ENCODE measurements around the gene VSTM5.

VSTM5 gene

DNA sequence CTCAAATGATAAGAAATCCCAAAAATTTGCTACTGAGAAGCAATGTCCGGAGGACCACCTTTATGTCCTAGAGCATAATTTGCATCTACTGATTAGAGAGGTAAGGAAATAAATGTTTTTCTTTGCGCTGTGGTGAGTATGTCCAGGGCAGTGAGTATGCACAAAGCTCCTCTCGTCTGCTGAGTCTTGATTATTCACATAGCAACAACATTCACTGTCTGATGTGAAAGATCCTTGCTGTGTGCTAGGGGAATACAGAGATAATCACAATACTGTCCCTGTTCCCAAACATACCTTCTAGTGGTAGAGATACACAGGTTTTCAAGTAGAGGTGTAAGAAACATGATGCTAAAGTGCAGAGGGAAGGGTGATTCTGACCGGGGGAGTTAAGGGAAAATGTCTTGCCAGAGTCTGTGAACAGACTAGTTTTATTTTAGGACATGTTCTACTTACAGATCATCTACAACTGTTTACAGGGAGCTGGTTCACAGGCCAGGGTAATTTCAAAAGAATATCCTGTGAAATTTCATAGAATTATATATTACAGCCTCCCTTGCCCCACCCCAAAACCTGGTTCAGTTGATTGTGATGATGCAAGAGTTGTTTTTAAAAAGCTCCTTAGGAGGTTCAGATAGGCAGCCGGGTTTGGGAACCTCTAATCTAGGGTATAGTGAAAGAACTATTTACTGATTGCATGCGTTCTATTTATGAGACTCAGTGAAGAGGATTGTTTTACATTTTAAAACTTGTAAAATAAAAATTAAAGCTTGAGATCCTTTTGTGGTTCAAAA, 53.8 kb downstream of the VSTM5 start:
- H3K27me3 ChIP-seq, result no peaks in the 10 kb centered on the region
- no peaks in the 10 kb centered on the region for H3K9me3 ChIP-seq
- no peak for TF ChIP-seq CTCF (IDR thresholded peaks at IDR 0.05; ENCODE audit: low read depth, low read length)
- no peaks in the 10 kb centered on the region for H3K4me1 ChIP-seq
- DNase-seq, result no peak
- peaks cover 95% of the 10 kb centered on the region for H3K36me3 ChIP-seq
- no peak overlapping the region for H3K4me3 ChIP-seq (ENCODE audit: low read depth, low read length)

DNA sequence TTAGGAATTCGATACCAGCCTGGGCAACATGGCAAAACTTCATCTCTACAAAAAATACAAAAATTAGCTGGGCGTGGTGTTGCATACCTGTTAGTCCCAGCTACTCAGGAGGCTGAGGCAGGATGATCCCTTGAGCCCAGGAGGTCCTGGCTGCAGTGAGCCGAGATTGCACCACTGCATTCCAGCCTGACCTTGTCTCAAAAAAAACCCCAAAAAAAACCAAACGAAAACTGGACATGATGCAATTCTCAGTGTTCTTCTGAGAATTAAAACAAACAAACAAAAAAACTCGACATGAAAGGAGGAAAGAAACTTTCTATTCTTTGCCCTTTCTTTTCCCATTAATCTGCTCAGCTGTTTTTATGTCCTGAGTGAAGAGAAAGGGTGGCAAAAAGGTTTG, 58.9 kb downstream of the VSTM5 start:
- Histone ChIP-seq H3K36me3 (peaks cover 90% of the 10 kb centered on the region), H3K4me1 (no peaks in the 10 kb centered on the region), H3K4me3 (ENCODE audit: low read depth, low read length) (no peak overlapping the region), H3K9me3 (no peaks in the 10 kb centered on the region), H3K27me3 (no peaks in the 10 kb centered on the region)
- no peak for TF ChIP-seq CTCF (IDR thresholded peaks at IDR 0.05; ENCODE audit: low read depth, low read length)
- no peak for DNase-seq

DNA sequence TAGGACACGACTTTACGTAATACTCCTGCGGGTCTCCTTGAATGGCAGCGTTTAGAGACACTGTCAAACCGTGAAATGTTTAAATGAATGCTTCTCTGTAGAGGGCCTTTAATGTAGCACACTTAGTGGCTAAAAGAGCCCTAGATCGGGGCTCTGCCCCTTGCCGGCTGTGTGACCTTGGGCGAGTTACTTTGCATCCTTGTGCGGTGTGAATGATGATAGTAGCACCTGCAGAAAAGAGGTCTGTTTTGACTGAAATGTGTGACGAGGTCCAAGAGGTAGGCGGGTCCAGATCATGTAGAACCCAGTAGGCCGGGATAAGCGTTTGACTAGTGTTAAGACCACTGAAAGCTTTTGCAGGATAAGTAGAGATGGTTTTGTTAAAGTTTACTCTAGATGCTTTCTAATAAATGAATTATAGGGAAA, 65.5 kb downstream of the VSTM5 start:
- TF ChIP-seq CTCF (IDR thresholded peaks at IDR 0.05; ENCODE audit: low read depth, low read length), result no peak
- H3K9me3 ChIP-seq, result no peaks in the 10 kb centered on the region
- DNase-seq, result no peak
- no peaks in the 10 kb centered on the region for H3K4me1 ChIP-seq
- no peaks in the 10 kb centered on the region for H3K27me3 ChIP-seq
- H3K36me3 ChIP-seq, result peaks cover 36% of the 10 kb centered on the region
- peak overlapping the region; percentile 99 for H3K4me3 ChIP-seq (ENCODE audit: low read depth, low read length)

DNA sequence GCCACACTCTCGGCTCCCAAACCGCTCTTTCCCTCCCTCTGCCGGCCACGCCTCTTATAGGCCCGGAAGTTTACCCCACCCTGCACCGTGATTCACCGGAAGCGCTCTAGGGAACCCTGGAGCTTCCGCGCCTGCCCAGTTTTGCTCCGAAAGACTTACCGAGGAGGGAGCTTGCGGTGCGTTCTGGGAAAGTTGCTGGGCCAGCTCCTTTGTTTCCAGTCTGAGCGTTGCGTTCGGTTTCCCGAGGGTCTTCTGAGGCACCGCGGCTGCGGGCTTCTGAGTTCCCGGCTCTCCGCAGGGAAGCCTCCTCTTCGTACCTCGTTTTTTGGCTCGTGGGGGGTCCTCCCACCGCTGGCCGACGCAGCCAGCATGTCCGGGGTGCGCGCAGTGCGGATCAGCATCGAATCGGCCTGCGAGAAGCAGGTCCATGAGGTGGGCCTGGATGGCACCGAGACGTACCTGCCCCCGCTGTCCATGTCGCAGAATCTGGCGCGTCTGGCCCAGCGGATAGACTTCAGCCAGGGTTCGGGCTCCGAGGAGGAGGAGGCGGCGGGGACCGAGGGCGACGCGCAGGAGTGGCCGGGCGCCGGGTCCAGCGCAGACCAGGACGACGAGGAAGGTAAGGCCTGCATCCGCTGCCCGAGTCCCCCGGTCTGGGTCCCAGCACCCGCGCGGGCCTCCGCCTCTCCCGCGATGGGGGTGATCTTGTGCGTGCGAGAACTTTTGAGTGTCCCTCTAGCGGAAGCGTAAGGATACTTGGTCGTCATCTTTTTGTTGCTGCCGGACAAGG, 66.1 kb downstream of the VSTM5 start, which contains the start of gene MED17:
TSS of gene MED17 (plus strand) at position 138 of the 790 bp plus-strand sequence. CDS start at position 370, 232 bp downstream.
- H3K27me3 ChIP-seq, result no peaks in the 10 kb centered on the region
- H3K4me3 ChIP-seq (ENCODE audit: low read depth, low read length), result peak within 1 kb of the TSS; percentile 99
- peak; percentile 94 for DNase-seq
- H3K36me3 ChIP-seq, result peaks cover 32% of the 10 kb centered on the region
- H3K4me1 ChIP-seq, result no peaks in the 10 kb centered on the region
- peak; percentile 53 for TF ChIP-seq CTCF (IDR thresholded peaks at IDR 0.05; ENCODE audit: low read depth, low read length)
- H3K9me3 ChIP-seq, result no peaks in the 10 kb centered on the region

- H3K4me1 ChIP-seq, result no peaks in the 10 kb centered on the region
- no peaks in the 10 kb centered on the region for H3K9me3 ChIP-seq
- DNase-seq, result no peak
- no peaks in the 10 kb centered on the region for H3K27me3 ChIP-seq
- no peak for TF ChIP-seq CTCF (IDR thresholded peaks at IDR 0.05; ENCODE audit: low read depth, low read length)
- H3K4me3 ChIP-seq (ENCODE audit: low read depth, low read length), result peak overlapping the region; percentile 99
- H3K36me3 ChIP-seq, result peaks cover 26% of the 10 kb centered on the region
Observed at GRCh38 chr11:93783765-93784144, 66.7 kb downstream of the VSTM5 start.

DNA sequence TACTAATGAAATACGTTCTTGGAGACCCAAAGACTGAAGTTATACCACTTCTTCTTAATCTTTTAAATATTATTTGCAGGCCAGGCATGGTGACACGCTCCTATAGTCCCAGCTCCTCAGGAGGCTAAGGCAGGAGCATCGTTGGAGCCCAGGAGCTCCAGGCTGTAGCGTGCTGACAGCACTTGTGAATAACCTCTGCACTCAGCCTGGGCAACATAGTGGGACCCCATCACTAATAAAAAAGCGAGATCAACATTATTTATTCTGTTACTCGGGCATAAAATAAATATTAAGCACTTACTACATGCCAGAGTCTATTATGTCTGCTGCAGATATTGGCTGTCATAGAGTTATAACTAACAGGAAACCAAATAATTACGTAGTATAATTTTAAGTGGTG, 67.1 kb downstream of the VSTM5 start:
- Histone ChIP-seq H3K9me3 (no peaks in the 10 kb centered on the region), H3K27me3 (no peaks in the 10 kb centered on the region), H3K36me3 (peaks cover 23% of the 10 kb centered on the region), H3K4me1 (no peaks in the 10 kb centered on the region), H3K4me3 (ENCODE audit: low read depth, low read length) (peak overlapping the region; percentile 99)
- no peak for DNase-seq
- no peak for TF ChIP-seq CTCF (IDR thresholded peaks at IDR 0.05; ENCODE audit: low read depth, low read length)

All from BE2C (cell line).